ENCODE data around the gene DBN1.
"Not testable (repeated sequence)": the region's sequence is repeated elsewhere in the genome, so short reads cannot be mapped to it uniquely, and the experiment has no call there.

DBN1 gene

GRCh38 chr5:177421062-177421798 is 52.2 kb downstream of the DBN1 start:
- WGBS, 2 experiments (ENCODE audit: insufficient coverage in 2 of 2) = 94% methylated on average over 4 of the region's 6 CpGs; no CpG with 5 or more reads in 1 of the 2 experiments
- no peak overlapping the region for H3K4me3 ChIP-seq (ENCODE audit: extremely low read depth, insufficient read depth, low read length, poor library complexity, severe bottlenecking)
- H3K4me1 ChIP-seq (ENCODE audit: control insufficient read depth, insufficient read depth, low read length, poor library complexity, severe bottlenecking) = peaks cover 6% of the 10 kb centered on the region
- H3K27ac ChIP-seq (ENCODE audit: low read depth, low read length, severe bottlenecking) = no peak overlapping the region
- no peaks in the 10 kb centered on the region for H3K9me3 ChIP-seq (ENCODE audit: control insufficient read depth, low read length)
- no peaks in the 10 kb centered on the region for H3K36me3 ChIP-seq (ENCODE audit: control insufficient read depth, insufficient read depth, low read length)

- H3K36me3 ChIP-seq (ENCODE audit: control insufficient read depth, insufficient read depth, low read length); H3K9me3 ChIP-seq (ENCODE audit: control insufficient read depth, low read length); H3K27ac ChIP-seq (ENCODE audit: low read depth, low read length, severe bottlenecking); H3K4me3 ChIP-seq (ENCODE audit: extremely low read depth, insufficient read depth, low read length, poor library complexity, severe bottlenecking); H3K4me1 ChIP-seq (ENCODE audit: control insufficient read depth, insufficient read depth, low read length, poor library complexity, severe bottlenecking): not testable (repeated sequence)
- WGBS, 2 experiments (ENCODE audit: insufficient coverage in 2 of 2) = 80 to 94% methylated on average over 4 to 6 of the region's 7 CpGs
Observed at GRCh38 chr5:177420472-177420871, 53.0 kb downstream of the DBN1 start.

- Histone ChIP-seq H3K4me1 (ENCODE audit: control insufficient read depth, insufficient read depth, low read length, poor library complexity, severe bottlenecking) (no peaks in the 10 kb centered on the region), H3K4me3 (ENCODE audit: extremely low read depth, insufficient read depth, low read length, poor library complexity, severe bottlenecking) (no peak overlapping the region), H3K9me3 (ENCODE audit: control insufficient read depth, low read length) (no peaks in the 10 kb centered on the region), H3K27ac (ENCODE audit: low read depth, low read length, severe bottlenecking) (no peak overlapping the region), H3K36me3 (ENCODE audit: control insufficient read depth, insufficient read depth, low read length) (no peaks in the 10 kb centered on the region)
- WGBS, 2 experiments (ENCODE audit: insufficient coverage in 2 of 2) = 86 to 100% methylated on average over 3 of the region's 3 CpGs
Observed at GRCh38 chr5:177419046-177419445, 54.4 kb downstream of the DBN1 start.

GRCh38 chr5:177417081-177417480 is 56.4 kb downstream of the DBN1 start:
- not testable (repeated sequence) for H3K27ac ChIP-seq (ENCODE audit: low read depth, low read length, severe bottlenecking); H3K36me3 ChIP-seq (ENCODE audit: control insufficient read depth, insufficient read depth, low read length); H3K9me3 ChIP-seq (ENCODE audit: control insufficient read depth, low read length); H3K4me3 ChIP-seq (ENCODE audit: extremely low read depth, insufficient read depth, low read length, poor library complexity, severe bottlenecking); H3K4me1 ChIP-seq (ENCODE audit: control insufficient read depth, insufficient read depth, low read length, poor library complexity, severe bottlenecking)
- WGBS, 2 experiments (ENCODE audit: insufficient coverage in 2 of 2) = 83 to 87% methylated on average over 5 of the region's 6 CpGs

- Histone ChIP-seq H3K27ac (ENCODE audit: low read depth, low read length, severe bottlenecking) (no peak overlapping the region), H3K4me3 (ENCODE audit: extremely low read depth, insufficient read depth, low read length, poor library complexity, severe bottlenecking) (no peak overlapping the region), H3K9me3 (ENCODE audit: control insufficient read depth, low read length) (no peaks in the 10 kb centered on the region), H3K4me1 (ENCODE audit: control insufficient read depth, insufficient read depth, low read length, poor library complexity, severe bottlenecking) (no peaks in the 10 kb centered on the region), H3K36me3 (ENCODE audit: control insufficient read depth, insufficient read depth, low read length) (no peaks in the 10 kb centered on the region)
- 88 to 92% methylated on average over 1 to 2 of the region's 3 CpGs for WGBS, 2 experiments (ENCODE audit: insufficient coverage in 2 of 2)
Observed at GRCh38 chr5:177414481-177414880, 59.0 kb downstream of the DBN1 start.

- 97 to 98% methylated on average over 6 to 7 of the region's 8 CpGs for WGBS, 2 experiments (ENCODE audit: insufficient coverage in 2 of 2)
- Histone ChIP-seq H3K4me1 (ENCODE audit: control insufficient read depth, insufficient read depth, low read length, poor library complexity, severe bottlenecking) (no peaks in the 10 kb centered on the region), H3K36me3 (ENCODE audit: control insufficient read depth, insufficient read depth, low read length) (no peaks in the 10 kb centered on the region), H3K27ac (ENCODE audit: low read depth, low read length, severe bottlenecking) (no peak overlapping the region), H3K9me3 (ENCODE audit: control insufficient read depth, low read length) (no peaks in the 10 kb centered on the region), H3K4me3 (ENCODE audit: extremely low read depth, insufficient read depth, low read length, poor library complexity, severe bottlenecking) (no peak overlapping the region)
Observed at GRCh38 chr5:177412603-177413233, 60.7 kb downstream of the DBN1 start.

GRCh38 chr5:177410575-177410974 is 62.9 kb downstream of the DBN1 start:
- Histone ChIP-seq H3K27ac (ENCODE audit: low read depth, low read length, severe bottlenecking) (no peak overlapping the region), H3K9me3 (ENCODE audit: control insufficient read depth, low read length) (no peaks in the 10 kb centered on the region), H3K4me1 (ENCODE audit: control insufficient read depth, insufficient read depth, low read length, poor library complexity, severe bottlenecking) (no peaks in the 10 kb centered on the region), H3K36me3 (ENCODE audit: control insufficient read depth, insufficient read depth, low read length) (no peaks in the 10 kb centered on the region), H3K4me3 (ENCODE audit: extremely low read depth, insufficient read depth, low read length, poor library complexity, severe bottlenecking) (no peak overlapping the region)
- WGBS, 2 experiments (ENCODE audit: insufficient coverage in 2 of 2) = 83 to 94% methylated on average over 3 of the region's 3 CpGs

GRCh38 chr5:177409043-177409801 is 64.2 kb downstream of the DBN1 start, which contains the start of gene F12:
Gene F12, minus strand, starts transcription at chr5:177409564. Its CDS starts 37 bp downstream, at chr5:177409527.
- Histone ChIP-seq H3K4me1 (ENCODE audit: control insufficient read depth, insufficient read depth, low read length, poor library complexity, severe bottlenecking) (no peaks in the 10 kb centered on the region), H3K36me3 (ENCODE audit: control insufficient read depth, insufficient read depth, low read length) (no peaks in the 10 kb centered on the region), H3K4me3 (ENCODE audit: extremely low read depth, insufficient read depth, low read length, poor library complexity, severe bottlenecking) (no peak within 1 kb of the TSS), H3K9me3 (ENCODE audit: control insufficient read depth, low read length) (no peaks in the 10 kb centered on the region), H3K27ac (ENCODE audit: low read depth, low read length, severe bottlenecking) (no peak within 1 kb of the TSS)
- WGBS, 2 experiments (ENCODE audit: insufficient coverage in 2 of 2) = 92 to 98% methylated on average over 7 to 9 of the region's 9 CpGs
